Choroid plexus epithelial cell (primary cell): ENCODE results near the gene ANGEL1.

Experiments used
- DNase-seq: peaks from one replicate; pipeline ENCODE4 v3.0.0-alpha.2; 2010; ENCODE audit warnings: low read depth
- H3K4me3 ChIP-seq: 2 replicates; pipeline ENCODE4 v1.5.1; 2011; ENCODE audit warnings: low read depth, mild to moderate bottlenecking, control low read depth, low read length, moderate library complexity
- TF ChIP-seq, protein P1 (sequence below): conservative IDR thresholded peaks from 2 replicates; pipeline ENCODE4 v1.5.1; 2011; ENCODE audit warnings: low read depth, mild to moderate bottlenecking, control low read depth, inconsistent platforms, low read length, moderate library complexity

ANGEL1 gene

DNA sequence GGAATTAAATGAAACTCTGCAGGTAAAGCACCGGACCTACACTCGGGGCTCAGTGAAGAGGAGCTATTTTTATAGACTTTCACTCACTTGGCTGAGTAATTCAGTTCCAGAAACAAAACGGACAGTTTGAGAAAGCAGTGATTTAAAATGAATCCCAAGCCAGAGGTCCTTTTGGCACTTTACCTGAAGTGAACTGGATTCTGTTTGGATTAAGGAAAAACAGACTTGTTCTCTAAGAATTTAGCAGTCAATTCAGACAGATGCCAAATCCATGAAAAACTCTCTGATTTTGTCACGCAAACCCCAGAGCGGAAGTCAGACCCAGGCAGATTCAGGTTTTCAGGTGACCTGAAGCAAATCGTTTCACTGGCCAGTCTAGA lies 56.3 kb downstream of the ANGEL1 start:
- no peak for DNase-seq
- no peak overlapping the region for H3K4me3 ChIP-seq
- TF ChIP-seq, protein P1, sequence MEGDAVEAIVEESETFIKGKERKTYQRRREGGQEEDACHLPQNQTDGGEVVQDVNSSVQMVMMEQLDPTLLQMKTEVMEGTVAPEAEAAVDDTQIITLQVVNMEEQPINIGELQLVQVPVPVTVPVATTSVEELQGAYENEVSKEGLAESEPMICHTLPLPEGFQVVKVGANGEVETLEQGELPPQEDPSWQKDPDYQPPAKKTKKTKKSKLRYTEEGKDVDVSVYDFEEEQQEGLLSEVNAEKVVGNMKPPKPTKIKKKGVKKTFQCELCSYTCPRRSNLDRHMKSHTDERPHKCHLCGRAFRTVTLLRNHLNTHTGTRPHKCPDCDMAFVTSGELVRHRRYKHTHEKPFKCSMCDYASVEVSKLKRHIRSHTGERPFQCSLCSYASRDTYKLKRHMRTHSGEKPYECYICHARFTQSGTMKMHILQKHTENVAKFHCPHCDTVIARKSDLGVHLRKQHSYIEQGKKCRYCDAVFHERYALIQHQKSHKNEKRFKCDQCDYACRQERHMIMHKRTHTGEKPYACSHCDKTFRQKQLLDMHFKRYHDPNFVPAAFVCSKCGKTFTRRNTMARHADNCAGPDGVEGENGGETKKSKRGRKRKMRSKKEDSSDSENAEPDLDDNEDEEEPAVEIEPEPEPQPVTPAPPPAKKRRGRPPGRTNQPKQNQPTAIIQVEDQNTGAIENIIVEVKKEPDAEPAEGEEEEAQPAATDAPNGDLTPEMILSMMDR: no peak

DNA sequence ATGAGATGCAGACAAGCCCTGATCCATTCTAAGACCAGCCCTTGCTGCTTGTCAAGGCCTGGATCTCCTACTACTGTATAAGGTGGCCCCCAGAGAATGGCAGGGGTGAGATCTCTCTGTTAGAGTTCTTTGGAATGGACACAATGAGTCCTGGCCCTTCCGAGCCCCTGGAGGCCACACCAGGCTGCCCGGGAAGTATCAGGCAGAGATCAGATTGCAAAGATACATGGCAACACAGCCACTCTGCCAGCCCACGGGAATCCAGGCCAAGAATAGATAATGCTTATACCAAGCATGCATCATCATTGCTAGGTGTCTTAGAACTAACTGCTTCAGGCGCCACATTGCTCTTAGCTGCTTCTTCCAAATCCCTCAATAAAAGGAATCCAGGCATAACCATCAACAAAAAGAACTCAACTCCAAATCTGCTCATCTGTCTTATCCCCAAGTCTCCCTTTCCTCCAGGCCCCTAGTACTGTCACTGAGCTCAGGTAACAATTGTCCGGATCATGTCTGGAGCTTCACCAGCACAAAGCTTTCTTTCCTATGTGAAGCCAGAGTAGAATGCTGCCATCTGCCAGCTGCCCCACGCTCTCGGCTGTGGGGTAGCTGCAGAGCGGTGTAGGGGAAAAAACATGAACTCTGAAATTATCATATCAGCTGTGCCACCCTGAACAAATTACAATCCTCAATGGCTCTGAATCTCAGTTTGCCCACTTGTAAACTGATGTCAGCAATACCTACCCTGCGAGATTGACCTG lies 56.9 kb downstream of the ANGEL1 start:
- DNase-seq: no peak
- no peak overlapping the region for H3K4me3 ChIP-seq
- TF ChIP-seq, protein P1: no peak

DNA sequence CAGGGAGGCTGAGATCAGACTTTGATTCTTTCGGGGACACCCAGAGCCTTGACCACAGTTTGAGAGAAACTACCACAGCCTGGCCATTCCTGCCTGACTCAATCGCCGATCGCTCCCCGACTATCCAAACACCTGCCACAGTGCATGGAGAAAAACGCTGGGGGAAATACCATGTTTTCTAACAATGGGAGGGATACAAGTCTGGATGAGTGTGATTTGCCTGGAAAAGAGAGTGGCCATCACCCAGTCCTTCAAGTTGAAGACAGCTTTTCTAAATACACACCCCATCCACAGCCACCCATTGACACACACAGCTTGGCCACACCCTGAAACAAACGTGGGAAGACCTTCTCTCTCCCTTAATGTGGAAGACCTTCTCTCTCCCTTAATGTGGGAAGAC lies 58.1 kb downstream of the ANGEL1 start:
- H3K4me3 ChIP-seq: no peak overlapping the region
- TF ChIP-seq, protein P1: no peak
- no peak for DNase-seq

DNA sequence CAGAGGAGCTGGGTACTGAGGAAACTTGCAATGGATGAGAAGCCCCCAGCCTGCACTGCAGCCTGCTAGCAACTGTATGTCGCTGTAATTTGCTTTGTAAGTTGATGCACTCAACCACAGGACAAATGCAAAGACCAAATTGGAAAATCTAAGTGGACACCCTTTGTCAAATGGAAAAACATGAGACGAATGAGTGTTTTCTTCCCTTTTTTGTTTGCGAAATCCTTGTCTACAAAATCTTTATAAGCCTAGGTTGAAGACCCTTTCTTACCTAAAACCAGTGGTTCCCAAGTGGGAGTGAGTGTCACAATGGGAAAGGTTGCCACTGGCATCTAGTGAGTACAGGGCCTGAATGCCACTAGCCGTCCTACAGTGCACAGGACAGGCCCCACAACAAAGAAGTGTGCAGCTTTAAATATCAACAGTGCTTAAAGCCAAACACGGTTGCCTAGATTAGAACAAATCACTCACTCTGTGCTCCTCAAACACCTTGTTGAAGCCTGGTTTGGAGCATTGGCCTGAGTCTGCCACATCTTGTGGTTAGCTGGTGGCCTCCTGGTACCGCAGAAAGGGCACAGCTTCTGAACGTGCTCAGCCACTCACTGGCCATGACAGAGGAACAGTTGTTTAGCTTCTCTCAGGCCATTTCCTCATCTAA lies 59.0 kb downstream of the ANGEL1 start:
- TF ChIP-seq, protein P1: no peak
- no peak overlapping the region for H3K4me3 ChIP-seq
- DNase-seq: no peak

DNA sequence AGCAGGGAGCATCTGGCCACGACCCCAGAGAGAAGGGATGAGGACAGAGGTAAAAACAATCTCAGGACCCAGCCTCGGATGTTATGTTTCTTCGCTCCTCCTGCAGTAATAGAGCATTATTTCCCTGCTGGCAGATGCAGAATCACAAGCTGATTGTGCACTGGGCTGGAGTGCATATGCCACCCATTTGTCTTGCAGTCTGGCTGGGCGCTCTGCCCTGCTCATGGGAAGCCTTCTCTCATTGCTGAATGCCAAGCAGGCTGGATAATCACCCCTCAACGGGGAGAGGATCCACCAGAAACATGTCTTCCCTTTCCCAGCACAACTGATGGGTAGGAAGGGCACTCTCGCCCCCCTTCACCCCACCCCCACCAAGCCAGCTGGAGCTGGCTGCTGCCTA lies 59.9 kb downstream of the ANGEL1 start:
- TF ChIP-seq, protein P1: no peak
- H3K4me3 ChIP-seq: no peak overlapping the region
- no peak for DNase-seq

DNA sequence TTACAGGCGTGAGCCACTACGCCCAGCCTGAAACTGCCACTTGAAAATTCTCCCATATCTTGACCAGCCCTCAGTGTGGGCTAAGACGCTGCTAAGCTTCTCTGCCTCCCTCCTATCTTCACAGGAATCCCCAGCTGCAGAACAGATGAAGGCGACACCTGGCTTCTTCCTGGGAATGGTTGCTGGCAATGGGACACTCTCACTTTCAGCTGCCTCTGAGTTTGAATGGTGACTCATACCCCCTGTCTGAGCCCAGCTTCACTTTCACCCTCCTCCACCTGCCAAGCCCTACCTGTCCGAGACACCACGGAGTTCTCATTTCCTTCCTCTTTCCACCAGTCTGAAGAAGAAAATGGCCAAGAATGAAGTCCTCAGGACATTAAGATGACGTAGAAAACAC lies 69.7 kb downstream of the ANGEL1 start:
- TF ChIP-seq, protein P1: no peak
- DNase-seq: no peak
- H3K4me3 ChIP-seq: no peak overlapping the region

DNA sequence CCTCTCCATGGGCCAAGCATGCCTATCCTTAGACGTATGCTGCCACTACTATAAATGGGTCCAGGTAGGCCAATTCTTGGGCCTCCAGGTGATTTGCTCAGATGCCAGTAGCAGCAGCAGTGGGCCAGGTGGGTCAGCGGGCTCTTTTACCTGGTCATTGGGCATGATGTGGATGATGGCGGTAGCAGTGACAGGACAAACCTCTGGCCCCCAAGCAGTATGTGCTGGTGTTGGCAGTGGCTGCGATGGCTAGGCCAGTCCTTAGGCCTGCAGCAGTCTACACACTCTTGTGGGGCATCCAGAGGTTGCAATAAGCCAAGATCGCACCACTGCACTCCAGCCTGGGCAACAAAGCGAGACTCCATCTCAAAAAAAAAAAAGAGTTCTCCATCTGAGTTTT lies 70.5 kb downstream of the ANGEL1 start:
- no peak overlapping the region for H3K4me3 ChIP-seq
- TF ChIP-seq, protein P1: no peak
- no peak for DNase-seq
